Stimulated activated effector memory CD8-positive, alpha-beta T cell treated with anti-CD3 and anti-CD28 coated beads, Interleukin-12 subunit alpha, Interleukin-12 subunit beta, amount 100 ng/mL, for 72 hours (primary cell): ENCODE results near the gene ULK2.
"Not testable (repeated sequence)": the region's sequence is repeated elsewhere in the genome, so short reads cannot be mapped to it uniquely, and the experiment has no call there.

Experiments
- ATAC-seq: fragments of 150-1000 bp; cut with Tn5 transposase; 2 replicates; pipeline ENCODE4 v1.10.0; 2021
- DNase-seq, 2 donors: peaks; one replicate each; pipeline ENCODE4 v3.0.0; 2021 to 2022; ENCODE audit warnings: low spot score in 2 of 2
- H3K27ac Mint-ChIP-seq: one replicate; pipeline ENCODE4 v1.8.0; 2022; ENCODE audit warnings: mild to moderate bottlenecking, mixed read lengths
- H3K36me3 Mint-ChIP-seq: one replicate; pipeline ENCODE4 v1.8.0; 2022; ENCODE audit warnings: mild to moderate bottlenecking, mixed read lengths
- H3K4me1 Mint-ChIP-seq: one replicate; pipeline ENCODE4 v1.8.0; 2022; ENCODE audit warnings: mixed read lengths
- H3K4me3 Mint-ChIP-seq: one replicate; pipeline ENCODE4 v1.8.0; 2022; ENCODE audit warnings: mild to moderate bottlenecking, mixed read lengths
- H3K9me3 Mint-ChIP-seq: one replicate; pipeline ENCODE4 v1.8.0; 2022; ENCODE audit warnings: mixed read lengths

The ULK2 gene

DNA sequence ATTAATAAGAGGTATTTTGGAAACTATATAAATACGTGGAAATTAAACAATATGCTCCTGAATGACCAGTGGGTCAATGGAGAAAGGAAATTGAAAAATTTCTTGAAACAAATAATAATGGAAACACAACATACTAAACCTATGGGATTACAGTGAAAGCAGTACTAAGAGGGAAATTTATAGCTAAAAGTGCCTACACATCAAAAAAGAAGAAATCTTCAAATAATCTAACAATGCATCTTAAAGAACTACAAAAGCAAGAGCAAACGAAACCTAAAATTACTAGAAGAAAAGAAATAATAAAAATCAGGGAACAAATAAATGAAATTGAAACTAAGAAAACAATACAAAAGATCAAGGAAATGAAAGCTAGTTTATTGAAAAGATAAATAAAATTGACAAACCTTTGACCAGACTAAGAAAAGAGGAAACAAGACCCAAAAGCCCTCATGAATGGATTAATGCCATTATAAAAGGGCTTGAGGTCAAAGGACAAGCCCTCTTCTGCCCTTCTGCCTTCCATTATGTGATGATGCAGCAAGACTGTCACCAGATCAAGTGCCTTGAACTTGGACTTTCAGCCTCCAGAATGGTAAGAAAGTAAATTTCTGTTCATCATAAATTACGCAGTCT lies 75.7 kb downstream of the ULK2 start:
- Mint-ChIP-seq H3K4me1 (no peaks in the 10 kb centered on the region), H3K4me3 (no peak overlapping the region), H3K27ac (no peak overlapping the region), H3K36me3 (peaks cover 65% of the 10 kb centered on the region), H3K9me3 (peaks cover 5% of the 10 kb centered on the region)
- DNase-seq (no peak), ATAC-seq (no peak)

DNA sequence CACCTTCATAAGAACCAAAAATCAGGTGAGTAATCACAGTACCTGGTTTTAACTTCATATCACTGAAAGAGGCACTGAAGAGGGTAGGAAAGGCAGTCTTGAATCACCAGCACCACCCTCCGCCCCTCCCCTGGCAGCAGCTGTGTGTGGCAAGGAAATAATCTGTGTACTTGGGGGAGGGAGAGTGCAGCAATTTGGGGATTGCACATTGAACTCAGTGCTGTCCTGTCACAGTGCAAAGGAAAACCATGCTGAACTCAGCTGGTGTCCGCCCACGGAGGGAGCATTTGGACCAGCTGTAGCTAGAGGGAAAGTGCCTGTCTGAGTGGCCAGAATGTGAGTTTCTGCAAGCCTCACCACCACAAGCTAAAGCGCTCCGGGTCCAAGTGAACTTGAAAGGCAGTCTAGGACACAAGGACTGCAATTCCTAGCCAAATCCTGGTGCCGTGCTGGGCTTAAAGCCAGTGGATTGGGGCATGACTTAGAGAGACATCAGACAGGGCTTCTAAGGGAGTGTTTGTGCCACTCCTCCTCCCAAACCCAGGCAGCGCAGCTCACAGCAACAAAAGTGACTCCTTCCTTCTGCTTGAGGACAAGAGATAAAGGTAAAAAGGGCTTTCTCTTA lies 79.9 kb downstream of the ULK2 start:
- H3K36me3 Mint-ChIP-seq = peaks cover 31% of the 10 kb centered on the region
- H3K27ac Mint-ChIP-seq = no peak overlapping the region
- no peaks in the 10 kb centered on the region for H3K4me1 Mint-ChIP-seq
- no peaks in the 10 kb centered on the region for H3K9me3 Mint-ChIP-seq
- ATAC-seq (no peak), DNase-seq (no peak)
- H3K4me3 Mint-ChIP-seq = no peak overlapping the region

DNA sequence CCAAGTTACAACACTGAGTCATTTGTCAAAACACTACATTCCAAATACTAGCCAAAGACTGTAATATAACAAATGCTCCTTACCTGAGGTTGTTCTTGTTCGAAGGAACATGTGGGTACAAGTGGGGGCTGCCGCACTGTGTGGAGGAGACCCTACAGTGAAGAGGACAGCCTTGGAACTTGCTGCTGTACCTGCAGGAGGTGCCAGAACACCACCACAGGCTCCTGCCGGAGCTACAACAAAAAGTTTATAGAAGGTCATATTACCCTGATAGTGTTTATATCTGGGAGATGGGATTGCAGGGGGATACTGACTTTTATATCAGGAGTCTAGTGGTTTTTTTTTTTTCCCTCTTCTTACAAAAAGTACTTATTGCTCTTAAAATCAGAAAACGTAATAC lies 81.9 kb downstream of the ULK2 start:
- Mint-ChIP-seq H3K4me3 (no peak overlapping the region), H3K36me3 (peaks cover 29% of the 10 kb centered on the region)
- DNase-seq = no peak

DNA sequence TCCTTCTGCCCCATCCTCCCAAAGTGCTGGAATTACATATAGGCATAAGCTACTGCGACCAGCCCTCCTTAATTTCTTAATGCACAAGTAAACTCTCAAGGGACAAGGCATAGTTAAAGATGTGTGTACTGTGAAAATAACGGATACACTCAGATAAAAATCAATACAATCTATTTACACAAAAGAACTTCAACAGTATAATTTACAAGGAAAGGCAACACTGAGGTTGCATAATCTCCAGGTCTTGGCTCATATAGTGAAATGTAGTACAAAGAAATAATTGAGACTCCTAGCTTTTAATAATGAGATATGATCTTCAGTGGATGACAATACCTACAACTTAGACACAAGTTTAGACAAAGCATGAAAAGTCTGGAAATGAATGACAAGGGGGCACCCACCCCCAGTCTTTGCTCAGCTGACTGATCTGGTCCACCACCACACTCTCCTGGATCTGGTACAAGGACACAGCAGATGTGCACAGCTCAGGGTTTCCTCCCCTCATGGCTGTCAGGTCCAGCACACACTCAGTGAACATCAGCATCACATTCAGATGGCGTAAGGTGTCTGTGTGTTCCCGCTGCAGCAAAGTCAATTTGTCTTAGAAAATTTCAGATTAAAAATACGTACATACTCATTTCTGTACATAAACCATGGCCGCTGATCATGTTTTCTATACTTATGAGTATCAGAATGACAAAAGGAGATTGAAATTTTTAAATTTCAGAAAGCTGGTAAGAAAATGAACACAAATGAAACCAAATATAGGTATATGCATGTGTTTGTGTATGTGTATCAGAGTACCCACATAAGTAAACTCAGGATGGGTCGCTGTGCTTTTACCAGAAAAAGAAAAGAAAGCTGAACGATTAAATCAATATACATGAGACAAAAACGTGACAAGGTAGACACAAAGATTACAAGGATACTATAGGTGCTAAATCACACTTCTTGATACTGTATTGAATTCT lies 86.0 kb downstream of the ULK2 start:
- ATAC-seq = peak; percentile 83
- Mint-ChIP-seq H3K9me3 (no peaks in the 10 kb centered on the region), H3K4me1 (peaks cover 8% of the 10 kb centered on the region), H3K27ac (no peak overlapping the region), H3K4me3 (no peak overlapping the region), H3K36me3 (peaks cover 45% of the 10 kb centered on the region)
- DNase-seq = no peak

More for the DNA sequence above, 81.9 kb downstream of the ULK2 start:
- no peak overlapping the region for H3K27ac Mint-ChIP-seq
- no peak for ATAC-seq
- H3K9me3 Mint-ChIP-seq = no peaks in the 10 kb centered on the region
- peaks cover 8% of the 10 kb centered on the region for H3K4me1 Mint-ChIP-seq

DNA sequence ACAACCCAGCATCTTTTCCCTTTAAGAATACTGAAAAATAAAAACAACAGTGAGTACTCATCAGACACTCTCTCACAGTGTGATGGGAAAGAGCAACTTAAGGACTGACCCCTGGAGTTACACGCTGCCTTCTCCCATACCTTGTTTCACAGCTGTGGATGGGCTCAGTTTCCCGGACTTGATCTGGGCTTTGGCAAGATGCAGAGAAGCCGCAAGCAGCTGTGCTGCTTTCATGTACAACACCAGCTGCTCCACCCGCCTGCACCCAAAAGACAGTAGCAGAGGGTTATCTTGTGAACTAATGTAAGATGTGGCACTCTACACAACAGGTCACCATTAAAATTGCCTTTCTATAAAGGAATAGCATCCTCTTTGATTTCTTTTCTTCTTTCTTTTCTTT lies 86.9 kb downstream of the ULK2 start:
- Mint-ChIP-seq H3K4me1 (peaks cover 8% of the 10 kb centered on the region), H3K9me3 (no peaks in the 10 kb centered on the region), H3K36me3 (peaks cover 54% of the 10 kb centered on the region), H3K4me3 (no peak overlapping the region), H3K27ac (no peak overlapping the region)
- no peak for ATAC-seq
- DNase-seq = no peak

DNA sequence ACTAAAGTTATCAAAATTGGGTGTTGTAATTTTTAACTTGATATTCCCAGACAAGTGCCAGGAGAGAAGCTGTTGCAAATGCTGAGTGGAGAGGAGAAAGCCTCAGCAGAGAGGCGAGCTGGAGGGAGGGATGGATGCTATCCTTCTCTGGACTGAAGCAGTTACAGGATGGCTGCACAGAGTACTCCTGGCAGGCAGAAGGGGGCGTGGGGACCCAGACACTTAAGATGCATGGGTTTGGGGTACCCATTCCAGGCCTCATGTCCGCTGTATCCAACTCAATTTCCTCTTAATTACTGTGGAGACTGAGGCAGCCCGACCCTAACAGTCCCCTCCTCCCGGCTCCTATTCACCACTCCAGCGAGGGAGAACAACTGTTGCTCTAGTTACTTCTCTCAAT lies 94.2 kb downstream of the ULK2 start:
- Mint-ChIP-seq H3K9me3 (no peaks in the 10 kb centered on the region), H3K36me3 (peaks cover 26% of the 10 kb centered on the region), H3K27ac (no peak overlapping the region), H3K4me1 (peaks cover 24% of the 10 kb centered on the region), H3K4me3 (no peak overlapping the region)
- ATAC-seq = no peak
- no peak for DNase-seq

DNA sequence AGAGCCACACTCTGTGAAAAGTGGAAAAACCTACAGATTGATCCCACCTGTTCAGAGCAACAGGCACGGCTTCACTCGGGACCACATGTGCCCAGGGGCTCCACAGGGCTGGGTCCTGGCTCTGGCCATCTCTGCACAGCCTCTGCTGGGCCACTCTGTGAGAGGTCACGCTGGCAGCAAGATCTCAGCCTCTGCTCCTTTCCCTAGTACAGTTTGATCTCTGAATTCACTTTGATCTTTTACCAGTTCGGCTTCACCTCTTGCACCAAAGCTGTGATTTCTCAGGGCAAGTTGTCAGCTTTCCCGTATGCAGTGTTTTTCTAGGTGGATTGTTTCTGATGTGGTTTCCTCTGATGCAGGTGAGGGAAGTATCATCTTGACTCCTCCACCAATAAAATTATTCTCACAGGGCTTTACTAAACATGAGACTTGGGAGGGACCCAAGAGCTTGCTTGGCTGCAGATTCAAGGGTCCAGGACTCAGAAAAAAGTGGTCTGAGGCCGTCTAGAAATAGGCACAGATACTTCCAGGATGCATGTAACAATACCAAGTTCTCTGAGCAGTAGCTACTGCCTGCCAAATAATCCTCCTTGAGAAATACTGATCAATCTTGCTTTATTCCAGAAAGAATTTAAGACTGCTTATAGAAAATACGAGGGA lies 95.6 kb downstream of the ULK2 start:
- Mint-ChIP-seq H3K27ac (no peak overlapping the region), H3K9me3 (no peaks in the 10 kb centered on the region), H3K4me3 (no peak overlapping the region), H3K4me1 (peaks cover 31% of the 10 kb centered on the region), H3K36me3 (peaks cover 20% of the 10 kb centered on the region)
- DNase-seq (peak in 1 of 2 donors; percentile 48), ATAC-seq (peak; percentile 25)

DNA sequence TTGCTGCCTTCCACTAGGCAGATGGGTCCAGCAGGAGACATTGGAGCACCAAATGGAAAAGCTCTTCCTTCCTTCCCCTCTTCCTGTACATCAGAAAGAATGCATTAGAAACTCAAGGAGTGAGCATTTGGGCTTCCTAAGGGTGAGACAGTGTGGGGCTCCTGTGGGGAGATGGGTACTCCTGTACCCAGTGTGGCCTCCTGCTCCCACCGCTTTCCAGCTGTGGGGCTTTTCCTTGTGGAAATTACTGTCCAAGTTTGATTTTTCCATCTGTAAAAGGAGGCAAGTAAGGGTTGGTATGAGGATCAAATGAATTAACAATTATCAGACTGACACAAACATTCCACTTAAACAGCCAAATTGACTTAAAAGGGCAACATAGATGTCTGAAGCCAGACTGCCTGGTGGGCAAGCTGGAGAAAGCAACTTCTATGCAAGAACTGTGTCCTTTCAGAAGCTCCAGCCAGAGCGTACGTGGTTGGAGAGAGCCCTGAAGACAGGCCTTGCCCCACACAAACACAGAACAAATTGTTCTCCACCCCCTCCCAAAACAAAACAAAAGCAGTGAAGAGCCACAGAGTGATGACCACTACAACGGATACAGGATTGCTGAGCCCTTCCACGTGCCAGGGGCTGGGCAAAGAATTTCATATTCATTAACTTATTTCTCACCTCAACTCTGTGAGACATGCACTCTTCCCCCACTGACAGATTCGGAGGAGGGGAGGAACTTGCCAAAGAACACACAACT lies 96.6 kb downstream of the ULK2 start:
- Mint-ChIP-seq H3K4me3 (no peak overlapping the region), H3K4me1 (peaks cover 38% of the 10 kb centered on the region)

DNA sequence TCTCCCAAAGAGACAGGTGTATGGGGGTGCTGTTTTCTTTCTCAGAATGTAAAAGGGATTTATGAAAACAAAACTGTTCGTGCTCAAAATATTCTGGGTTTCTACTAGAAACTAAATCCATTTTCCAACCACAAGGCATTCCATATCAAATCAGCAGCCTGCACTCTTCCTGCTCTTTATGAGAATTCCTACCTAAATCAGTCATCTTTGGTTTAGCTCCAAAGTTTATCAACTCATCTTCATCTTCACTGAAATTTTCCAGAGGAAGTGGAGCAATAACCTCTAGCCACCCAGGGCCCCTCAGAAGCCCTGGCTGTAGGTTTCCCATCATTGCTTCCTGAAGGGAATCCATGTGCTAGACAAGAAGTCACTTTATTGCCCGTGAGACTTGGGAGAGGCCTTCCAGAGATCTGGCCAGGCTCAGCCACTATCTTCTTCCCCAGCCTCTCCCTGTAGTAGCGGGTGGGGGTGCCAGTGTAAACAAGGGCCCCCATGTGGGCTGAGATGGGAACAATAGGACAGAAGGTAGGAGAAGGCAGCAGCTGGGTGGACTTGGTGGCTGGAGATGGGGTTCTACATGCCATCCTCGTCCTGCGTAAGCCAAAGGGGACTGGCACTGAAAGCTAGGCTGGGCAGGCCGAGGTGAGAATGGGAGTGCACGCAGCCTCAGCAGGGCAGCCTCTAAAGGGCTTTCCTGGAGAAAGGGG lies 97.6 kb downstream of the ULK2 start:
- H3K4me3 Mint-ChIP-seq = no peak overlapping the region
- peaks cover under 1% of the 10 kb centered on the region for H3K36me3 Mint-ChIP-seq
- H3K9me3 Mint-ChIP-seq = no peaks in the 10 kb centered on the region
- peak overlapping the region; percentile 48 for H3K27ac Mint-ChIP-seq
- peaks cover 38% of the 10 kb centered on the region for H3K4me1 Mint-ChIP-seq
- DNase-seq (no peak), ATAC-seq (no peak)

More for the DNA sequence above, 96.6 kb downstream of the ULK2 start:
- DNase-seq (no peak), ATAC-seq (no peak)
- Mint-ChIP-seq H3K27ac (peak overlapping the region; percentile 59), H3K9me3 (no peaks in the 10 kb centered on the region), H3K36me3 (peaks cover 11% of the 10 kb centered on the region)

DNA sequence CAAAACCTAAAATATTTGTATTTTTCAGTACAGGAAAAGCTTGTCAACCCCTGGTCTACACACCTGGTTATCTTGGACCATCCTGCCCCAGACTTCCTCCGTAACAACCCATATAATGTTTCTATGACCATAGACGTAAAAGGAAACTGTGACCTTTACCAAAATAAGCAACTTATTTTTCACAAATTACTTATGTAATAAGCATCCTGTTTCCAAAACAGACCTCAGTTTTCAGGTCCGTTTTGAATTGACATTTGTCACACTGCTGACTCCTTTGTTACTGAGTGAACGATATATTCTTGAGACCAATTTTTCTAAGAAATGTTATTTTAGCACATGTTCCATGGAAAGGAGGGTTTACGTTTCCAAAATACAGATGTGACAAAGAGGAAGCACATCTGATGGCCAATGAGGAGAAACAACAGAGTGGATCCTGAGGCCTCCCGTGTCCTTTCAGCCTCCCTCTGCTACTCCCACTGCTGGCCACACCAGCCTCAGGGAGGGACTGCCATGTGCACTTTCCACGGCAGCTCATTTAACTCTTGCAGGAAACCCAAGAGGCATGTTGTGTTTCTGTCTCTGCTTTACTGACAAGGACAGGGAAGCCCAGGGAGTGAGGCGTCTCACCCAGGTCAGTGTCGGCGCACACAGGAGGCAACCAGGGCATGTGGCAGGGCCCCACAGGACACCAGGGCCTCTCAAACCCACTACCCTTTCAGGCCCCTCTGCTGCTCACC lies 99.5 kb downstream of the ULK2 start:
- Mint-ChIP-seq H3K27ac (peak overlapping the region; percentile 65), H3K36me3 (no peaks in the 10 kb centered on the region), H3K4me1 (peaks cover 38% of the 10 kb centered on the region), H3K9me3 (no peaks in the 10 kb centered on the region), H3K4me3 (peak overlapping the region; percentile 18)
- ATAC-seq (peak; percentile 58), DNase-seq (no peak)

DNA sequence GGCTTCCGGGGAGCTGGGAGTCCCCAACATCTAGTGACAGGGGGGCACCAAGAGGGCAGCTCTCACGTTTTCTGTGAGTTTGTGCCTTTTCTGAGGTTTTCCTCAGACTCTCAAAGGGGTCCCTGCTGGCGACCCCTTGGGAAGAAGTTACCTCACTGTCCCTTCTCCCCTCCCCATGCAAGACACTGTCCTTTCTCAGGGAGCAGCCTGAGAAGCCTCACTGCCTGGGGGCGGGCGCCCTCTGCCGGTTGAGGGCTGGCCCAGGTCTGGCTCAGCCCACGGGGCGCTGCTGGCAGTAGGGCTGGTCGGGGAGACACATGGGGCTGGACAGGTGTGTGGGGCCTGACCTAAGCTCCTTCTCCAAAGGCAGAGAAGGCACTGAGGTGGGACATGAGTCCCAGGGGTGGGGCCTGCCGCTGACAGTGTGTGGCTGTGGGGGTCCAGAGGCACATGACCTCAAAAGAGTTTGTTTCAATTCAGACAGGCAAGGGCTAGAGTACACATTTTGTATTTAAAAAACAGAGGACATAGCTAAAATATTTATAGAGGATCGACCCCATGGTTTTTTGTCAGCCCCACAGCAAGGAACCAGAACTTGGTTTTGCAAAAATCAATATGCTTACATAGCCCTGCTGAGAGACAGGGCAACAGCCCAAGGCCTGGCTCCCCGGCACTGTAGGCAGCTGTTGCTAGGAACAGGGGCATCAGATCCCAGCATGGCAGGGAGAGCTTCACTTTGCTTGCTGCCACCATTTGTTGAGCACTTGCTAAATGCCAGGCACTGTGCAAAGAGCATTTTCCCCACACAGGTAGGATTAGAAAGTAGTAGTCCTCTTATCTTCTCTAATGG lies 101.1 kb downstream of the ULK2 start:
- H3K4me3 Mint-ChIP-seq = no peak overlapping the region
- H3K36me3 Mint-ChIP-seq = no peaks in the 10 kb centered on the region
- no peak overlapping the region for H3K27ac Mint-ChIP-seq
- H3K4me1 Mint-ChIP-seq = peaks cover 30% of the 10 kb centered on the region
- H3K9me3 Mint-ChIP-seq = no peaks in the 10 kb centered on the region
- ATAC-seq (peak; percentile 86), DNase-seq (peak; percentile 82 to 87)

DNA sequence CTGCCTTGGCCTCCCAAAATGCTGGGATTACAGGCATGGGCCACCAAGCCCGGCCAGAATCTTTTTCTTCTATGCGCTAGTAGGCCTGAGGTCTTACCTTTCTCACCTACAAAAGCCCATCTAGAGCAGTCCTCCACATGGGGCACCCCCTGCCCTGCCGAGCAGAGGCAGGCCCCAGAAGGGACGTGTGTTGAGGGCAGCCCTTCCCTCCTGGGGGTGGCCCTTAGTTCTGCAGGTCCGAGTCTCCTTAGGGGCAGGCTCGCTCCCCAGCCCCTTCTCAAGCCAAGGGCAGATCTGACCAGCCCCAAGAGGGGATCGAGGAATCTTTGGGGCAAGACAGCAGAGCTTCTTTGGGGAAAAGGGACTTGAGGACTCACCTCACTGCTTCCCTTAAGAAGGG lies 101.7 kb downstream of the ULK2 start:
- Mint-ChIP-seq H3K4me3 (no peak overlapping the region), H3K27ac (no peak overlapping the region), H3K36me3 (no peaks in the 10 kb centered on the region), H3K4me1 (peaks cover 24% of the 10 kb centered on the region), H3K9me3 (no peaks in the 10 kb centered on the region)
- no peak for DNase-seq
- ATAC-seq = no peak

DNA sequence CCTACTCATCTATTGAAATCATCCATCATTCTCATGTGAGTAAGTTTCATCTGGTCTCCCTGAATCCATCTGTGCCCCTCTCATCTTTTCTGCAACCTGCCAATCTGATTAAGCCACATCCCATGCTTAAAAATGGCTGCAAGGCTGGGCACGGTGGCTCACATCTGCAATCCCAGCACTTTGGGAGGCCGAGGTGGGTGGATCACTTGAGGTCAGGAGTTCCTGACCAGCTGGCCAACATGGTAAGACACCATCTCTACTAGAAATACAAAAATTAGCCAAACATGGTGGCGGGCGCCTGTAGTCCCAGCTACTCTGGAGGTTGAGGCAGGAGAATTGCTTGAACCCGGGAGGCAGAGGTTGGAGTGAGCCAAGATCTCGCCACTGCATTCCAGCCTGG lies 103.7 kb downstream of the ULK2 start:
- peaks cover 16% of the 10 kb centered on the region for H3K4me1 Mint-ChIP-seq
- not testable (repeated sequence) for H3K9me3 Mint-ChIP-seq, H3K36me3 Mint-ChIP-seq, H3K27ac Mint-ChIP-seq, ATAC-seq, H3K4me3 Mint-ChIP-seq, DNase-seq
